GM12878 (cell line): Measurements from ENCODE around the gene EPOP. TPM values are rescaled to one million over a fixed set of nuclear protein-coding genes. Genes with fewer than 3 reads are reported as not detected.

ENCODE experiments used
- ATF2 ChIP-seq: IDR thresholded peaks from 2 replicates; pipeline ENCODE4 v1.6.1; 2012; ENCODE audit warnings: low read length, inconsistent platforms
- ATF3 ChIP-seq: IDR thresholded peaks from 2 replicates; pipeline ENCODE4 v1.6.1; 2011; ENCODE audit warnings: low read depth, mild to moderate bottlenecking, low read length, moderate library complexity, borderline replicate concordance; ENCODE audit errors: extremely low read depth
- E2F4 ChIP-seq: IDR thresholded peaks from 2 replicates; pipeline ENCODE4 v1.6.1; 2012; ENCODE audit warnings: low read depth, low read length, improper control_type of control experiment
- ESRRA ChIP-seq: IDR thresholded peaks from 2 replicates; pipeline ENCODE4 v1.6.1; 2012; ENCODE audit warnings: mild to moderate bottlenecking, low read length, improper control_type of control experiment
- GABPA ChIP-seq: IDR thresholded peaks from 2 replicates; pipeline ENCODE4 v1.6.1; 2014; ENCODE audit warnings: antibody characterized with exemption, low read depth, mild to moderate bottlenecking, inconsistent platforms
- LARP7 ChIP-seq: fragments of 450-650 bp; IDR thresholded peaks from 2 replicates; pipeline ENCODE4 v1.6.1; 2017; ENCODE audit warnings: mild to moderate bottlenecking
- MTA3 ChIP-seq: IDR thresholded peaks from 2 replicates; pipeline ENCODE4 v1.6.1; 2012; ENCODE audit warnings: low read length, inconsistent platforms, borderline replicate concordance
- NFYA ChIP-seq: IDR thresholded peaks from 2 replicates; pipeline ENCODE4 v1.6.1; 2011; ENCODE audit warnings: low read depth, mild to moderate bottlenecking, low read length, improper control_type of control experiment, borderline replicate concordance
- NFYB ChIP-seq: IDR thresholded peaks from 2 replicates; pipeline ENCODE4 v1.6.1; 2011; ENCODE audit warnings: low read depth, mild to moderate bottlenecking, low read length, improper control_type of control experiment, moderate library complexity; ENCODE audit not compliant: insufficient read depth
- NR2F1 ChIP-seq: fragments of 450-650 bp; conservative IDR thresholded peaks from 2 replicates; pipeline ENCODE4 v1.6.1; 2017; ENCODE audit warnings: mild to moderate bottlenecking
- PKNOX1 ChIP-seq: fragments of 450-650 bp; IDR thresholded peaks from 2 replicates; pipeline ENCODE4 v1.6.1; 2016; ENCODE audit warnings: mild to moderate bottlenecking
- SIX5 ChIP-seq: IDR thresholded peaks from 2 replicates; pipeline ENCODE4 v1.6.1; 2011; ENCODE audit warnings: mild to moderate bottlenecking, low read depth, low read length, moderate library complexity; ENCODE audit not compliant: severe bottlenecking
- SPI1 ChIP-seq: IDR thresholded peaks from 2 replicates; pipeline ENCODE4 v1.6.1; 2011; ENCODE audit warnings: low read depth, mild to moderate bottlenecking, low read length, moderate library complexity, borderline replicate concordance; ENCODE audit not compliant: insufficient read depth
- ZBTB11 ChIP-seq: fragments of 450-650 bp; formaldehyde crosslinking; IDR thresholded peaks from 2 replicates; pipeline ENCODE4 v1.5.0; 2022; ENCODE audit warnings: mild to moderate bottlenecking, missing genetic modification characterization
- ZNF622 ChIP-seq: fragments of 450-650 bp; IDR thresholded peaks from 2 replicates; pipeline ENCODE4 v1.6.1; 2017; ENCODE audit warnings: mild to moderate bottlenecking, inconsistent platforms
- ZNF687 ChIP-seq: fragments of 450-650 bp; IDR thresholded peaks from 2 replicates; pipeline ENCODE4 v1.6.1; 2017; ENCODE audit warnings: mild to moderate bottlenecking, moderate library complexity
- polyA plus RNA-seq, 11 experiments: library from polyadenylated mRNA; depleted of rRNA in 4 of 11; unstranded in 6 of 11; stranded (reverse) in 5 of 11; fragments of >200 nt; fragmentation: Nextera tagmentation in 4 of 11; fragmentation: Illumina TruSeq in 1 of 11; extraction: Ambion mirVana in 4 of 11; extraction: Trizol in 1 of 11; gene quantifications; 1 replicate in 1 of 11; 2 replicates in 10 of 11; pipeline versions ENCODE4 v1.2.1 to v1.2.3, GENCODE V29; 2011 to 2016; ENCODE audit warnings: inconsistent platforms in 2 of 11, missing spikeins in 2 of 11, low read depth in 1 of 11
- total RNA-seq, 4 experiments: library from RNA; depleted of rRNA in 3 of 4; stranded (reverse); fragments of >200 nt in 3 of 4; fragmentation: Illumina TruSeq in 1 of 4; extraction: Trizol in 1 of 4; gene quantifications; 2 replicates each; pipeline versions ENCODE4 v1.2.1 to v1.2.3, GENCODE V29; 2013 to 2021

Gene EPOP
- total and polyA plus RNA-seq, 10 of the 15 experiments (the other 5 are each of a cell fraction or from before 2014, with no cell fraction given), result 0.53 to 9.0 (median 3.7) TPM

GRCh38 chr17:38654411-38655398 lies 20.1 kb downstream of the EPOP start (continued):
- TF ChIP-seq NFYB (no peak), SIX5 (no peak), E2F4 (no peak), ESRRA (0 out of 2 replicates have a peak, but pooled peaks have one; percentile 15), ATF3 (no peak), PKNOX1 (no peak), LARP7 (no peak), SPI1 (peak; percentile 31; the same call in 1 of the 2 replicates), ZNF622 (no peak), MTA3 (no peak), GABPA (no peak), NFYA (no peak), ATF2 (no peak), NR2F1 (peak; percentile 51; the same call in 1 of the 2 replicates), ZBTB11 (CRISPR knock-in tag) (no peak), ZNF687 (0 out of 2 replicates have a peak, but pooled peaks have one; percentile 28)
